Skin of body (tissue), 2 donors: ENCODE measurements around the gene ROBO1. TPM values are rescaled to one million over a fixed set of nuclear protein-coding genes. Genes with fewer than 3 reads are reported as not detected.
"Not testable (repeated sequence)": the region's sequence is repeated elsewhere in the genome, so short reads cannot be mapped to it uniquely, and the experiment has no call there.

Source experiments
- DNase-seq: peaks from one replicate; lab custom pipeline; 2025; lab: John Stamatoyannopoulos, UW
- total RNA-seq: library from RNA; depleted of rRNA; stranded (reverse); fragments of >200 nt; gene quantifications from one replicate; pipeline ENCODE4 v1.2.3, GENCODE V29; 2014

Gene ROBO1
- total RNA-seq, 1 donor from 2014 or later: 138 TPM

- DNase-seq: no peak
Measured at GRCh38 chr3:78712270-78712669, 1055.5 kb downstream of the ROBO1 start.

- DNase-seq: no peak
Measured at GRCh38 chr3:78708565-78709073, 1059.2 kb downstream of the ROBO1 start.

- no peak for DNase-seq
Measured at GRCh38 chr3:78707609-78708008, 1060.2 kb downstream of the ROBO1 start.

- DNase-seq: no peak
Measured at GRCh38 chr3:78706906-78707523, 1060.8 kb downstream of the ROBO1 start.

GRCh38 chr3:78703944-78704343 is 1063.9 kb downstream of the ROBO1 start:
- no peak for DNase-seq

GRCh38 chr3:78701537-78701936 is 1066.3 kb downstream of the ROBO1 start:
- no peak for DNase-seq

GRCh38 chr3:78698431-78698830 is 1069.4 kb downstream of the ROBO1 start:
- no peak for DNase-seq

- no peak for DNase-seq
Measured at GRCh38 chr3:78697426-78697825, 1070.4 kb downstream of the ROBO1 start.

GRCh38 chr3:78690766-78691165 is 1077.0 kb downstream of the ROBO1 start:
- no peak for DNase-seq

GRCh38 chr3:78689378-78689777 is 1078.4 kb downstream of the ROBO1 start:
- DNase-seq: no peak

- no peak for DNase-seq
Measured at GRCh38 chr3:78687520-78687919, 1080.3 kb downstream of the ROBO1 start.

- DNase-seq: no peak
Measured at GRCh38 chr3:78683284-78683683, 1084.5 kb downstream of the ROBO1 start.

GRCh38 chr3:78675119-78675805 is 1092.5 kb downstream of the ROBO1 start:
- not testable (repeated sequence) for DNase-seq

GRCh38 chr3:78670746-78671145 is 1097.1 kb downstream of the ROBO1 start:
- peak; percentile 25 for DNase-seq

GRCh38 chr3:78670094-78670493 is 1097.7 kb downstream of the ROBO1 start:
- DNase-seq: no peak

GRCh38 chr3:78668302-78668701 is 1099.5 kb downstream of the ROBO1 start:
- no peak for DNase-seq

GRCh38 chr3:78666470-78666800 is 1101.4 kb downstream of the ROBO1 start:
- no peak for DNase-seq

- DNase-seq: no peak
Measured at GRCh38 chr3:78665776-78666469, 1101.9 kb downstream of the ROBO1 start.

- DNase-seq: no peak
Measured at GRCh38 chr3:78665101-78665500, 1102.7 kb downstream of the ROBO1 start.

GRCh38 chr3:78660957-78661356 is 1106.8 kb downstream of the ROBO1 start:
- DNase-seq: no peak

GRCh38 chr3:78659386-78659987 is 1108.3 kb downstream of the ROBO1 start:
- DNase-seq: no peak

GRCh38 chr3:78647726-78648125 is 1120.1 kb downstream of the ROBO1 start:
- DNase-seq: no peak
